ENCODE measurements around the gene TCEA3.

Gene TCEA3

GRCh38 chr1:23456226-23456625 lies 31.7 kb upstream of the TCEA3 start:
- H3K36me3 ChIP-seq (replicated peaks) = peaks cover 12% of the 10 kb centered on the region
- H3K4me3 ChIP-seq = no peak overlapping the region
- H3K4me1 ChIP-seq = no peaks in the 10 kb centered on the region
- DNase-seq (ENCODE audit: low spot score in 2 of 2) = no peak
- H3K9me3 ChIP-seq = no peaks in the 10 kb centered on the region
- no peaks in the 10 kb centered on the region for H3K27me3 ChIP-seq (ENCODE audit: low read depth)
- in situ Hi-C loops (cut with MboI; ENCODE audit: low sequenced_read_pairs) = no loop called here

GRCh38 chr1:23453455-23454000 lies 29.0 kb upstream of the TCEA3 start:
- no peaks in the 10 kb centered on the region for H3K9me3 ChIP-seq
- H3K4me3 ChIP-seq = no peak overlapping the region
- H3K27me3 ChIP-seq (ENCODE audit: low read depth) = no peaks in the 10 kb centered on the region
- peaks cover 25% of the 10 kb centered on the region for H3K36me3 ChIP-seq (replicated peaks)
- no peaks in the 10 kb centered on the region for H3K4me1 ChIP-seq
- no peak for DNase-seq (ENCODE audit: low spot score in 2 of 2)
- in situ Hi-C loops (cut with MboI; ENCODE audit: low sequenced_read_pairs) = no loop called here

- no peak for DNase-seq (ENCODE audit: low spot score in 2 of 2)
- Histone ChIP-seq H3K9me3 (no peaks in the 10 kb centered on the region), H3K4me3 (no peak overlapping the region), H3K27me3 (ENCODE audit: low read depth) (no peaks in the 10 kb centered on the region), H3K4me1 (no peaks in the 10 kb centered on the region), H3K36me3 (replicated peaks) (peaks cover 25% of the 10 kb centered on the region)
- in situ Hi-C loops (cut with MboI; ENCODE audit: low sequenced_read_pairs) = no loop called here
Measured at GRCh38 chr1:23452011-23452411, 27.5 kb upstream of the TCEA3 start.

- peaks cover 25% of the 10 kb centered on the region for H3K36me3 ChIP-seq (replicated peaks)
- no peaks in the 10 kb centered on the region for H3K27me3 ChIP-seq (ENCODE audit: low read depth)
- DNase-seq (ENCODE audit: low spot score in 2 of 2) = no peak
- no peak overlapping the region for H3K4me3 ChIP-seq
- H3K9me3 ChIP-seq = no peaks in the 10 kb centered on the region
- in situ Hi-C loops (cut with MboI; ENCODE audit: low sequenced_read_pairs) = no loop called here
- H3K4me1 ChIP-seq = no peaks in the 10 kb centered on the region
Measured at GRCh38 chr1:23451441-23451840, 26.9 kb upstream of the TCEA3 start.

- Histone ChIP-seq H3K4me3 (no peak overlapping the region), H3K27me3 (ENCODE audit: low read depth) (no peaks in the 10 kb centered on the region), H3K36me3 (replicated peaks) (peaks cover 25% of the 10 kb centered on the region), H3K9me3 (no peaks in the 10 kb centered on the region), H3K4me1 (no peaks in the 10 kb centered on the region)
- in situ Hi-C loops (cut with MboI; ENCODE audit: low sequenced_read_pairs) = no loop called here
- no peak for DNase-seq (ENCODE audit: low spot score in 2 of 2)
Measured at GRCh38 chr1:23450894-23451293, 26.3 kb upstream of the TCEA3 start.

DNA sequence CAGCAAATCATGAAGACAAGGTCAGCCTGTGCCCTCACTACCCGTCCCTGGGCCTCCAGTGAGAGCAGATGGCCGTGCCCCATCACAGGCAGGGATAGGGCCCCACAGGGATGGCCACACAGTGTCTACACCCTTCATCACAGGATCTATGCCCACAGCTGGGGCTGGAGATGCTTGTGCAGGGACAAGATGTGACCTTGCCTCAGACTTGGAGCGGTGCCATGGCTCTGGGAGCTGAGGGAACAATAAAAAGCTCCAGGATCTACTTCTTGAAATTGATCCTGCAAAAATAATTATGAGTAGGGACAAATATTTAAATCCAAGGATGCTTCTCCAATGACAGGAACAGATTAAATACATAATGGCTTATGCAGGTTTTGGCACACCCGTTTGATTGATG lies 25.4 kb upstream of the TCEA3 start:
- in situ Hi-C loops (cut with MboI; ENCODE audit: low sequenced_read_pairs) = no loop called here
- no peaks in the 10 kb centered on the region for H3K4me1 ChIP-seq
- no peaks in the 10 kb centered on the region for H3K9me3 ChIP-seq
- peaks cover 23% of the 10 kb centered on the region for H3K36me3 ChIP-seq (replicated peaks)
- H3K27me3 ChIP-seq (ENCODE audit: low read depth) = no peaks in the 10 kb centered on the region
- DNase-seq (ENCODE audit: low spot score in 2 of 2) = no peak
- H3K4me3 ChIP-seq = no peak overlapping the region

DNA sequence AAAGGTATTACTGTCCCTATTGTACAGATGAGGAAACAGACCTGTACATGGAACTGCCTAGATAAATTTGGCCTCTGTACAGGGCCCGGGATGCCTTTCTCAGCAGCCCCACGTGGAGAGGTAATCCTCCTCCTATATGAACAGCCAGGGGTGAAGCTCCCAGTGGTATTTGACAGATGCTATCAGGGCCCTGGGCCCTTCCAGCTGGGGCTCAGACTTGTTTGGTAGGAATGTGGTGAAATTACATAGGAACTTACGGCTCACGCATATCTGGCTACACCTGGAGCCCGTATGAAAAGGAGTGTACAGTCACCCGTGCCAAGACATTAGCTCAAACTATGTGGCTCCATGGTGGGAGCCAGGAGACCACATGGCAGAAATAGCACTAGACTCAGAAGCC lies 24.8 kb upstream of the TCEA3 start:
- in situ Hi-C loops (cut with MboI; ENCODE audit: low sequenced_read_pairs) = no loop called here
- Histone ChIP-seq H3K9me3 (no peaks in the 10 kb centered on the region), H3K36me3 (replicated peaks) (peaks cover 16% of the 10 kb centered on the region), H3K4me1 (no peaks in the 10 kb centered on the region), H3K4me3 (no peak overlapping the region), H3K27me3 (ENCODE audit: low read depth) (no peaks in the 10 kb centered on the region)
- DNase-seq (ENCODE audit: low spot score in 2 of 2) = no peak

- Histone ChIP-seq H3K27me3 (ENCODE audit: low read depth) (no peaks in the 10 kb centered on the region), H3K36me3 (replicated peaks) (peaks cover 15% of the 10 kb centered on the region), H3K4me1 (no peaks in the 10 kb centered on the region), H3K4me3 (no peak overlapping the region), H3K9me3 (no peaks in the 10 kb centered on the region)
- no peak for DNase-seq (ENCODE audit: low spot score in 2 of 2)
- in situ Hi-C loops (cut with MboI; ENCODE audit: low sequenced_read_pairs) = no loop called here
Measured at GRCh38 chr1:23448846-23449245, 24.3 kb upstream of the TCEA3 start.

DNA sequence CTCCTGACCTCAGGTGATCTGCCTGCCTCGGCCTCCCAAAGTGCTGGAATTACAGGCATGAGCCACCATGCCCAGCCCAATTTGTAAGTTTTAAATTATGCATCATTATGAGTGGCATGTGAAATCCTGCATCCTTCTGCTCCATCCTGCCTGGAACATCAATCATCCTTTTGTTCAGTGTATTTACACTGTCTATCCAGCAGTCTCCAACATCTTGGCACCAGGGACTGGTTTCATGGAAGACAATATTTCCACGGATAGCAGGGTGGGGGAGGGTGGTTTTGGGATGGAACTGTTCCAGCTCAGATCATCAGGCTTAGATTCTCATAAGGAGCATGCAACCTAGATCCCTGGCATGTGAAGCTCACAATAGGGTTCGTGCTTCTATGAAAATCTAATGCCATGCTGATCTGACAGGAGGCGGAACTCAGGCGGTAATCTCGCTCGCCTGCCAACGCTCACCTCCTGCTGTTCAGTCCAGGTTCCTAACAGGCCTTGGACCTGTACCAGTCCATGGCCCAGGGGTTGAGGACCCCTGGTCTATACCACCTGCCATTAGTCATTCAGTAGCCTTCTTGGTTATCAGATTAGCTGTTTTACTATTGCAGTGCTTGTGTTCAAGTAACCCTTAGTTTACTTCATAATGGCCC lies 22.2 kb upstream of the TCEA3 start:
- no peak for DNase-seq (ENCODE audit: low spot score in 2 of 2)
- in situ Hi-C loops (cut with MboI; ENCODE audit: low sequenced_read_pairs) = no loop called here
- no peaks in the 10 kb centered on the region for H3K9me3 ChIP-seq
- H3K27me3 ChIP-seq (ENCODE audit: low read depth) = no peaks in the 10 kb centered on the region
- H3K4me1 ChIP-seq = no peaks in the 10 kb centered on the region
- peaks cover 24% of the 10 kb centered on the region for H3K36me3 ChIP-seq (replicated peaks)
- no peak overlapping the region for H3K4me3 ChIP-seq

DNA sequence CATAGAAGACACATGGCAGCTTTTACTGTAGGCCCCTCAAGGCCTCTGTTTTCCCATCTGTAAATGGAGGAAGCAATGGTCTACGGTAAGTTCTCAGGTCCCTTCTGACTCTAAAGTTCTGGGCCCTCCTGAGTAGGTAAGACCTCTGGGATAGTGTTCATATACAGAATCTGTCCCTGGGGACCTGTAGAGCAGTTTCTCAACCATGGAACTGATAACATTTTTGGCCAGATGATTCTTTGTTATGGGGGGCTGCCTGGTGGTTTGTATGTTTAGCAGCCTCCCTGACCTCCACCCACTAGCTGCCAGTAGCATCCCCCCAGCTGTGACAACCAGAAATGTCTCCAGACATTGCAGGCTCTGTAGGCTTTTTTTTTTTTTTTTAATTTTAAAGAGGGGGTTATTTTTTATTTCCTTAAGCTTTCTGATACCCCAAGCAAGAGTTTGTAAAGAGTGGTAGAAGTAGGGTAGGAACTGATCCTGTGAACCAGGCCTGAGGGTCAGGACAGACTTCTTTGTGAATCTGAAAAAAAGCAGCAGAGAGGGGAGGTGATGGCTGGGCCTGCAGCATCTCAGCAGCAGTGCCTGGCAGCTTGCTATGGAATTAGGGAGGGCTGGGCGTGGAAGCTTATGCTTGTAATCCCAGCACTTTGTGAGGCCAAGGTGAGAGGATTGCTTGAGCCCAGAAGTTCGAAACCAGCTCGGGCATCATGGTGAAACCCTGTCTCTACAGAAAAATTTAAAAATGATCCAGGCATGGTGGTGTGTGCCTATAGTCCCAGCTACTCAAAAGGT lies 20.2 kb upstream of the TCEA3 start:
- in situ Hi-C loops (cut with MboI; ENCODE audit: low sequenced_read_pairs) = no loop called here
- DNase-seq (ENCODE audit: low spot score in 2 of 2) = no peak
- peaks cover 14% of the 10 kb centered on the region for H3K36me3 ChIP-seq (replicated peaks)

GRCh38 chr1:23444104-23444533 lies 19.6 kb upstream of the TCEA3 start:
- H3K9me3 ChIP-seq = no peaks in the 10 kb centered on the region
- in situ Hi-C loops (cut with MboI; ENCODE audit: low sequenced_read_pairs) = no loop called here
- no peak overlapping the region for H3K4me3 ChIP-seq
- peaks cover 14% of the 10 kb centered on the region for H3K36me3 ChIP-seq (replicated peaks)
- DNase-seq (ENCODE audit: low spot score in 2 of 2) = no peak
- no peaks in the 10 kb centered on the region for H3K4me1 ChIP-seq
- H3K27me3 ChIP-seq (ENCODE audit: low read depth) = no peaks in the 10 kb centered on the region

More for the DNA sequence above, 20.2 kb upstream of the TCEA3 start:
- Histone ChIP-seq H3K9me3 (no peaks in the 10 kb centered on the region), H3K4me3 (no peak overlapping the region), H3K27me3 (ENCODE audit: low read depth) (no peaks in the 10 kb centered on the region), H3K4me1 (no peaks in the 10 kb centered on the region)

GRCh38 chr1:23442751-23443150 lies 18.2 kb upstream of the TCEA3 start:
- Histone ChIP-seq H3K36me3 (replicated peaks) (peaks cover 20% of the 10 kb centered on the region), H3K4me3 (no peak overlapping the region), H3K9me3 (no peaks in the 10 kb centered on the region), H3K4me1 (no peaks in the 10 kb centered on the region), H3K27me3 (ENCODE audit: low read depth) (no peaks in the 10 kb centered on the region)
- in situ Hi-C loops (cut with MboI; ENCODE audit: low sequenced_read_pairs) = no loop called here
- no peak for DNase-seq (ENCODE audit: low spot score in 2 of 2)

DNA sequence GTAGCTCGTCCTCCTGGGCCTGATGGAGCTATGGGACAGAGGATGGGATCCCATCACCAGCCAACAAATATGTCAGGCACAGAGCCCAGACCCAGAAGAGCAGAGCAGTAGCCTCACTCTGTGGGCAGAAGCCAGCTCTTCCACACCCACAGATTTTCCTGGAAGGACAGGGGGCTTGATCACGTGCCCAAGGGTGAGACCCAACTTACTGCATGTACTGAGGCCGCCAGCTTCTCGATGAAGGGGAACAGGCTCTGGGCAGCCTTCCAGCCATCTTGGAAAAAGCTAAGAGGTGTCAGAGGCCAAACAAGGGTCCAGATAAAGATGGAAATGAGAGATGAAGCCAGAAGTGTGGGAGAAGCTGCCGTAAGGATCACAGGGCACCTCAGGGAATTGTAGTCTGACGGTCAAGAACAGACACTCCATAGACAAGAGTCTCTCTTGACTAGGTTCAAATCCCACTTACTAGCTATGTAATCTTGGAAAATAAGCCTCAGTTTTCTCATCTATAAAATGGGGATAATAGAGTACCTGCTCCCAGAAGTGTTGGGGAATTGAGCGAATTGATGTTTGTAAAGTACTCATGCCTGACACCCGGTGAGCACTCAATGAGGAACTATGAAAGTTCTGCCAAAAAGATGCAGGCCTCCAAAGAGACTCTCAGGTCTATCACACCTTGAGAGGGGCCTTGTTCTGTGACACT lies 17.0 kb upstream of the TCEA3 start:
- no peaks in the 10 kb centered on the region for H3K27me3 ChIP-seq (ENCODE audit: low read depth)
- H3K9me3 ChIP-seq = no peaks in the 10 kb centered on the region
- in situ Hi-C loops (cut with MboI; ENCODE audit: low sequenced_read_pairs) = no loop called here
- no peak for DNase-seq (ENCODE audit: low spot score in 2 of 2)
- H3K36me3 ChIP-seq (replicated peaks) = peaks cover 25% of the 10 kb centered on the region
- no peak overlapping the region for H3K4me3 ChIP-seq
- no peaks in the 10 kb centered on the region for H3K4me1 ChIP-seq

- Histone ChIP-seq H3K36me3 (replicated peaks) (peaks cover 37% of the 10 kb centered on the region), H3K4me3 (no peak overlapping the region), H3K9me3 (no peaks in the 10 kb centered on the region), H3K27me3 (ENCODE audit: low read depth) (no peaks in the 10 kb centered on the region), H3K4me1 (no peaks in the 10 kb centered on the region)
- no peak for DNase-seq (ENCODE audit: low spot score in 2 of 2)
- in situ Hi-C loops (cut with MboI; ENCODE audit: low sequenced_read_pairs) = no loop called here
Measured at GRCh38 chr1:23438545-23438944, 14.0 kb upstream of the TCEA3 start.
